HG03025 (cell line): ENCODE results near the gene PCNP.
"Not testable (repeated sequence)": the region's sequence is repeated elsewhere in the genome, so short reads cannot be mapped to it uniquely, and the experiment has no call there.

Source experiments
- ATAC-seq: cut with Tn5 transposase; IDR thresholded peaks from one replicate; pipeline ENCODE4 v1.9.1; 2021; ENCODE audit warnings: mild to moderate bottlenecking, moderate library complexity; ENCODE audit not compliant: unreplicated experiment, low FRiP score

PCNP gene

DNA sequence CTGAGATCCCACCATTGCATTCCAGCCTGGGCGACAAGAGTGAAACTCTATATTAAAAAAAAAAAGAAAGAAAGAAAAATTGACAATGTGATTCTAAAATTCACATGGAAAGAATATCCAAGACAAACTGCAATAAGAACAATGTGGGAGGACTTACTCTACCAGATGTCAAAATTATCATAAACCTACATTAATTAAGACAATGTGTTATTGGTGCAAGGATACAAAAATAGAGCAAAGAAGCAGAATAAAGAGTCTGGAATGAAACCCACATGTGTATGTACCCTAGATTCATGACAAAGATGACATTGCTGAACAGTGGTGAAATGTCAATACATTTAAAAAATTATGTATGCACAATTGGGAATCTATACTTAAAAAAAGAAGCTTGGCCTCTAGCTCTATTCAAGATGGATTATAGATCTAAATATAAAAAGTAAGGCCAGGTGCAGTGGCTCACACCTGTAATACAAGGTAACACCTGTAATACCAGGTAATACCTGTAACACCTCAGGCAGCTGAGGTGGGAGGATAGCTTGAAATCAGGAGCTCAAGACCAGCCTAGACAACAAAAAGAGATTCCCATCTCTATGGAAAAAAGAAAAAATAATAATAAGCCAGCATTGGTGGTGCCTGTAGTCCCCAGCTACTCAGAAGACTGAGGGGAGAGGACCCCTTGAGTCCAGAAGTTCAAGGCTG, 57.3 kb downstream of the PCNP start:
- no peak for ATAC-seq

DNA sequence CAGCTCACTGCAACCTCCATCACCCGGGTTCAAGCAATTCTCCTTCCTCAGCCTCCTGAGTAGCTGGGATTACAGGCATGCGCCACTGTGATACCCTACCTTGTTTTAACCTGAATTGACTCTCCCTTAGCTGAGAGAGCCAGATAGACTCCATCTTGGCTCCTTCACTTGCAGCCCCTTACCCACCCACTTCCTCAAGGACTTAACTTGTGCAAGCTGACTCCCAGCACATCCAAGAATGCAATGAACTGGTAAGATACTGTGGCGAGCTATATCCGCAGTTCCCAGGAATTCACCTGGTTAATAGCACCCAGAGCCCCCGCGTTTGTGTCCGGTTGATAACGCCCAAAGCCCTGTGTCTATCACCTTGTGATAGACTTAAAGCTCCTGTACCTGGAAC, 58.0 kb downstream of the PCNP start:
- ATAC-seq: not testable (repeated sequence)

- no peak for ATAC-seq
Observed at GRCh38 chr3:101632586-101632985, 58.6 kb downstream of the PCNP start.

DNA sequence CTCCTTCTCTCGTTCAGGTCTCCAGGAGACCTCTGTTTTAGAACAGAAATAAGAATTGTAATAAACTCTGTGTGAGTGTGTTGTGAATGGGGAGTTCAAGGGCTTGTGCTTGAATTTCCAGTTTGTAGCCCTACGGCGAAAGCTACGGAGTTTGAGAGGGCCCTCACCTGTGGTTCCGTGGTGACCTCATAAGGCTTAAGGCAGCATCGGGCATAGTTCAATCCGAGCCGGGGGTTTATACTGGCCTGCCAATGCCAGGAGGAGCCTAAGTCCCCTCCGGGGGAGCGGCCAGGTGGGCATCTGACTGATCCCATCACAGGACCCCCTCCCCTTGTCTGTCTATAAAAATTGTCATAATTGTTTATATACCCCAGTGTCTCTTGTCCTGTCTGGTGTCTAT, 59.2 kb downstream of the PCNP start:
- ATAC-seq: no peak

GRCh38 chr3:101634591-101635196, 60.7 kb downstream of the PCNP start:
- ATAC-seq: no peak

- no peak for ATAC-seq
Observed at GRCh38 chr3:101635345-101635744, 61.4 kb downstream of the PCNP start.

- peak; percentile 80 for ATAC-seq
Observed at GRCh38 chr3:101635954-101636798, 62.2 kb downstream of the PCNP start.

DNA sequence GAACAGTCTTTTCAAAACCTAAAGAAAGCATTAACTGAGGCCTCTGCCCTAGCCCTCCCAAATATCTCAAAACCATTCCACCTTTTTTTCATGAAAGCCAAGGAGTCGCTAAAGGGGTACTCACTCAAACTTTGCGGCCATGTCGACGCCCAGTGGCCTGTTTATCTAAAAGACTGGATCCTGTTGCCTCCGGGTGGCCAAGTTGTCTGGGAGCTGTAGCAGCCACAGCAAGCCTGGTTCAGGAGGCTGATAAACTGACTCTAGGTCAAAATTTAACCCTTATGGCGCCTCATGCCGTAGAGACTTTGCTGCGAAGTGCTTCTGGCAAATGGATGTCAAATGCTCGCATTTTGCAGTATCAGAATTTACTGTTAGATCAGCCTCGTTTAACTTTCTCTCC, 63.5 kb downstream of the PCNP start:
- no peak for ATAC-seq

DNA sequence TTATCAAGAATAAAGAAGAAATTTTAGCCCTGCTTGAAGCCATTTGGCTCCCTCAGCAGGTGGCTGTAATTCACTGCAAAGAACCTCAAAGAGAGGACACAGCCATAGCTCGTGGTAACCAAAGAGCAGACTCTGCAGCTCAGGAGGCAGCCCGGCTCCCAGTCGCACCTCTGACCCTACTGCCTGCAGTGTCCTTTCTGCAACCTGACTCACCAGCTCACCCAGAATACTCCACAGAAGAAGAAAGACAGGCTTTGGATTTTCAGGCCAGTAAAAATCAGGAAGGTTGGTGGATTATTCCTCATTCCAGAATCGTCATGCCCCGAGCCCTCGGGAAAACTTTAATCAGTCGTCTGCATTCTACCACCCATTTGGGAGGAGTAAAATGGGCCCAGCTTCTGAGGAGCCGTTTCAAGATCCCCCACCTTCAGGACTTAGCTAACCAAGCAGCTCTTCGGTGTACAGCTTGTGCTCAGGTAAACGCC, 64.3 kb downstream of the PCNP start:
- no peak for ATAC-seq

GRCh38 chr3:101639280-101639963, 65.4 kb downstream of the PCNP start:
- ATAC-seq: no peak

- no peak for ATAC-seq
Observed at GRCh38 chr3:101640256-101640655, 66.3 kb downstream of the PCNP start.

GRCh38 chr3:101641397-101642115, 67.6 kb downstream of the PCNP start:
- ATAC-seq: not testable (repeated sequence)

DNA sequence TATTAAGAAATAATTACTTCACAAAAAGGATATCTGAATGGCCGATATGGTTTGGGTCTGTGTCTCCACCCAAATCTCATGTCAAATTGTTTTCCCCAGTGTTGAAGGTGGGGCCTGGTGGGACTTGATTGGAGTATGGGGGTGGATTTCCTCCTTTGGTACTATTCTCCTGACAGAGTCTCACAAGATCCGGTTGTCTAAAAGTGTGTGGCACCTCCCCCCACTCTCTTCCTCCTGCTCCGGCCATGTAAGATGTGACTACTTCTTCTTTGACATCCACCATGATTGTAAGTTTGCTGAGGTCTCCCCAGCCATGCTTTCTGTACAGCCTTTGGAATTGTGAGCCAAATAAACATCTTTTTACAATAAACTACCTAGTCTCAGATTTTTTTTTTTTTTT, 68.5 kb downstream of the PCNP start:
- ATAC-seq: no peak

GRCh38 chr3:101643009-101643844, 69.2 kb downstream of the PCNP start:
- ATAC-seq: no peak
